HG03095 (cell line): ENCODE results near the gene MPND.
"Not testable (repeated sequence)": the region's sequence is repeated elsewhere in the genome, so short reads cannot be mapped to it uniquely, and the experiment has no call there.

Experiments
- ATAC-seq: cut with Tn5 transposase; IDR thresholded peaks from one replicate; pipeline ENCODE4 v1.9.1; 2021; ENCODE audit warnings: moderate library complexity; ENCODE audit not compliant: unreplicated experiment

The MPND gene

DNA sequence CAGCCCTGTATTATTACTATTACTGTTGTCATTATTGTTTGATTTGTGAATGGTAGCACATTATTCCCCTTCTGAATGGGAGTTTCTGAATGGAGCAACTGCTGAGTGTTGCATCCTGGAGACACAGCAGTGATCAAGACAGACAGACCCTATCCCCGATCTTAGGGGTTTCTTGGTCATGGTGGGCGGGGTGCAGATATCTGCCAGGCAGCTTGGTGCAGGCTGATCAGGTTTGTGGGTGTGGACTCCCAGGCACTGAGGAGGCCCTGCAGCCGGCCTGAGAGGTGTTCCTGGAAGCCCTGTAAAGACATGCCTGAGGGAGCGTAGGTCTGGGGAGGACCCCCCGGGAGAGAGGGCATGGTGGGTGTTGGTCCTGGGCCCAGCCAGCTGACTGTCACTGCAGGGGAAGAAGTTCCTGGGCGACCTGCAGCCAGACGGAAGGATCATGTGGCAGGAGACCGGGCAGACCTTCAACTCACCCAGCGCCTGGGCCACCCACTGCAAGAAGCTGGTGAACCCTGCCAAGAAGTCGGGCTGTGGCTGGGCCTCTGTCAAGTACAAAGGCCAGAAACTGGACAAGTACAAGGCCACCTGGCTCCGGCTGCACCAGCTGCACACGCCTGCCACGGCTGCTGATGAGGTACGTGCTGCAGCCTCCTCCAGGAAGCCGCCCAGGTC, 2.1 kb downstream of the MPND start:
- no peak for ATAC-seq

- no peak for ATAC-seq
These were observed 2.6 kb downstream of the MPND start for GRCh38 chr19:4346020-4346383.

DNA sequence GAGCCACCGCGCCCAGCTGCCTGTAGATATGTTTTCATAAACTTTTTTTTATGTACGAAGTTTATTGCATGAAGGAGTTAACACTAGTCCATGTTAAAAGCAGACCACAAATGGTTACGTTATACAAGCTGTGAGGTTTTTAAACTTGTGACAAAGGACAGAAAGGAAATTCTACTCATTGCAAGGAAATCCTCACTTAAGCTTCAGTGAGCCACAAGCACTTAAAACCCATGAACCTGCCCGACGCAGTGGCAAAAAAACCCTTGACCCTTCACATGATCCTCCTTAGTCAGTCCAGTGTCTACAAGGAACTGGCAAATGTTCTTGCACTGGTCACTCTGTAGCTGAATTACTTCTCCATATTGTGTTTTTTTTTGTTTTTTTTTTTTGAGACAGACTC, 4.2 kb downstream of the MPND start:
- ATAC-seq, result no peak

GRCh38 chr19:4349225-4349624, 5.9 kb downstream of the MPND start:
- ATAC-seq, result not testable (repeated sequence)

DNA sequence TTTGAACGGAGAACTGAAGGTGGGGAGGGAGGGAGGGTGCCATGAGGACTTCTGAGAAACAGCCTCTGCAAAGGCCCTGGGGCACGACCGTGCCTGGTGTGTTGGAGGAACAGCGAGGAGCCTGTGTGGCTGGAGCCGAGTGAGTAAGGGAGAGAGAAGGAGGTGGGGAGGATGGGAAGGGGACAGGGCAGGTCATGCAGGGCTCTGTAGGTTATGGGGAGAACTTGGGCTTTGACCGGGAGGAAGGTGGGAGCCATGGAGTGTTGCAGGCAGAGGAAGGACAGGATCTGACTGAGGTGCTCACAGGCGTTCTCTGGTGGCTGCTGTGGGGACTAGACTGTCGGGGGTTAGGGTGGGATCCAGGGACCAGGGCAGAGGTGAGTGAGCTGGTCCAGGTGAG, 6.7 kb downstream of the MPND start:
- ATAC-seq, result no peak

DNA sequence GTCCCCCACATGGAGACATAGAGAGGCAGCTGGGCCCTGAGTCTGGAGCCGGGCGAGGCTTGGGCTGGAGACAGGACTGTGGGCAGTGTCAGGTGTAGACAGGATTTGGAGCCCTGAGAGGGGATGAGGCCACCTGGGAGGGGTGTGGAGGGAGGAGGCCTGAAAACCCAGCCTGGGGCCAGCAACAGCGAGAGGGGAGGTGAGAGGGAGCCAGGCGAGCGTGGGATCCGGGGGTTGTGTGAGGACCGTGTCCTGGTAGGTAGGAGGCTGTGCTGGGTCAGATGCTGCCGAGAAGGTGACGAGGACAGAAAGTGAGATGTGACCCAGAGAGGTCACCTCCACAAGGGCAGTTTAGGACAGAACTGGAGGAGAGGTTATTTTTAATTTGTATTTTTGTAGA, 7.4 kb downstream of the MPND start:
- ATAC-seq, result no peak

DNA sequence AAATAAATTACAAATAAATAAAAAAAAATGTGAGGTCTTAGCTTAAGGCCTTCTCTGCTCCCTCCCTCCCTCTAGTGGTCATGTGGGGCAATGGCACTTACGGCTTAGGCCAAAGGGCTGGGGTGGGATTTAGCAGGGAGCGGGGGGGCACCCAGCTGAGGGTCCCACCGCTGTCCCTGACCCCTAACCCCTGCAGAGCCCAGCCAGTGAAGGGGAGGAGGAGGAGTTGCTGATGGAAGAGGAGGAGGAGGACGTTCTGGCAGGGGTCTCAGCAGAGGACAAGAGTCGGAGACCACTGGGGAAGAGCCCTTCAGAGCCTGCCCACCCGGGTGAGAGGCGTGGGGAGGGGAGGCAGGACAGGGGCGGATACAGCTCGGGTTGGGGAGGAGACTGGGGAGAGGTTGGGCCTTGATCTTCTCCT, 9.3 kb downstream of the MPND start:
- ATAC-seq, result no peak

DNA sequence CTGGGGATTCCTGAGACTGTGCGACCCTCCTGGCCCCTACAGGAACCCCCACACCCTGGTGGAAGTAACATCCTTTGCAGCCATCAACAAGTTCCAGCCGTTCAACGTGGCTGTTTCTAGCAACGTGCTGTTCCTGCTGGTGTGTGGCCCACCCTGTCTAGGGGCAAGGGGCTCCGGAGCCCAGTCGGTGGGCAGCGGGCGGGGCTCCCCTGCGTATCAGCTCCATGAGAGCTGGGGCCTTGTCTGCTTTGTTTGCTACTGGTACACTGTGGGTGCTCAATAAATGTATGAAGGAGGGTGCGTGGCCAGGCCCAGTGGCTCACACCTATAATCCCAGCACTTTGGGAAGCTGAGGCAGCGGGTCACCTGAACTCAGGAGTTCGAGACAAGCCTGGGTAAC, 10.9 kb downstream of the MPND start:
- ATAC-seq, result no peak

- ATAC-seq, result no peak
These were observed 11.5 kb downstream of the MPND start for GRCh38 chr19:4354897-4355296.

DNA sequence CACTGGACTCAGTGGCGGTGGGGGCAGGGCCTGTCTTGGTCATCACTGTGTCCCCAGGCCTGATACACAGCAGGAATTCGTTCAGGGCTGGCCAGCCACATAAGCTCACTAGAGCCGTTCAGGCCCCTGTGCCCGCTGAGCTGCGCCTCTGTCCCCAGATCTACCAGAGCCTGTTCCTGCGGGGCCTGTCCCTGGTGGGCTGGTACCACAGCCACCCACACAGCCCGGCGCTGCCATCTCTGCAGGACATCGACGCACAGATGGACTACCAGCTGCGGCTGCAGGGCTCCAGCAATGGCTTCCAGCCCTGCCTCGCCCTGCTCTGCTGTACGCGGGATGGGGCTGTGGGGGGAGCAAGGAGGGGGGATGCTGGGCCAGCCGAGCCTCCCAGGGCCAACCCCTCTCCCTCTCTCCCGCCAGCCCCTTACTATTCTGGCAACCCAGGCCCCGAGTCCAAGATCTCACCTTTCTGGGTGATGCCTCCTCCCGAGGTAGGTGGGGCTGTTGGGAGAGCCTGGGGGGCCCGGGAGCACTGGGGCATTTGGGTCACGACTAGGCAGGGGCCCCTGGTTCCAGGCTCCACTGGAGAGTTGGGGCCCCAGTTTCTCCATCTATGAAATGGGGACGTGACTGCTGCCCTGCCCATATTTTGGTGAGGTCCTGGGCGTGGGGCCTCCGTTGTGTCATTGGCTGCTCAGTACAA, 13.9 kb downstream of the MPND start:
- ATAC-seq, result no peak

GRCh38 chr19:4357921-4358326, 14.6 kb downstream of the MPND start:
- no peak for ATAC-seq

GRCh38 chr19:4358709-4359626, 15.6 kb downstream of the MPND start:
- no peak for ATAC-seq

DNA sequence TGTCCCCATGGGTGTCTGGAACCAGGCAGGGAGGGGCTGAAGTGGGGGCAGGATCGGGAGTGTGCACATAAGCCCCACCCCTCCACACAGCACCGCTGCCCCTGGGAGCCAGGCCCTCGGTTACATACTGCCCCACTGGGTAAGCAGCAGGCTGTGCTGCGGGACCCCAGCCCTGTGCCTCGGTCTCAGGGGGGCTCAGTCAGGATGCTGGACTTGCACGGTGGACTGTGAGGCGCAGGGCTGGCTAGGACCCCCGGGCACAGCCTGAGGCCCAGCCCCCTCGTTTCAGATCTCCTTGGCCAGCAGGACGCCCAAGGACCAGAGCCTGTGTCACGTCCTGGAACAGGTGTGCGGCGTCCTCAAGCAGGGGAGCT, 16.3 kb downstream of the MPND start:
- ATAC-seq, result no peak

- ATAC-seq, result no peak
These were observed 16.8 kb downstream of the MPND start for GRCh38 chr19:4360081-4360569.

GRCh38 chr19:4360641-4361151, 17.3 kb downstream of the MPND start:
- no peak for ATAC-seq

DNA sequence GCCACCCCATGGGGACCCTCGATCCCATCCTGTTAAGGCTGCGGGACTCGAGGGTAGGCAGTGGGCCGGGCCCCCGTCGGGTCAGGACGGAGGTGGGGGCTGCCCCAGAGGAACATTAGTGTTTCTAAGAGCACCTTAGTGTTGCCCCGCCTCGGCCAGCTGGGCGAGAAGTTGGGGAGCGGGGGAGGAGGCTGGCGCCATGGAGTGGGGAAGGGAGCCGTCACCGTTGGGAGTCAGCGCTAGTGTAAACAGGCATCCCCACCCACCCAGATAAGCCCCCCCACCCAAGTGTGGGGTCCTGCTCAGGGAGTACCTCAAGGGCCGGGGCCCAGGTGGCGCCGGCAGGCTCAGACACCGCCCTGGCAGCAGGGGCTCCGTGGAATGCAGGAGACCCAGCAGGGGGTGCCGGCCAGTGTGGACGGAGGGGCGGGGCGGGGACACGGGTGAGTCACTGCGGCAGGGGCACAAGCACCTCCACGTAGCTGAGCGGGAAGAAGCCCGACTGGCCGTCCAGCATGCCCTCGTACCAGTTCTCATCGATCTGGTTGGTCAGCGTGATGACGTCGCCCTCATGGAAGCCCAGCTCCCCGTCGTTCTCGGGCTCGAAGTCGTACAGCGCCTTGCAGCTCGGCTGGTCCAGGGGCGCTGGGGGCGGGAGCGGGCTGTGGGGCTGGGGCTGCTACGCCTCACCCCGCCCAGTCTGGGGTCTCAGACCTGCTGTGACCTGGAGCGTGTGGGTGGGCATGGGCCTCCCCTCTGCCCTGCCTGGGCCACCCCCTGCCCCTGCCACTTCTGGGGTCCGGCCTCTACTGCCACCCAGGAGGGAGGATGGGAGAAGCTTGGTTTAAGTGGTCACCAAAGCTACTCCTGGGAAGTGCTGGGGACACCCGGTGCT, 18.0 kb downstream of the MPND start:
- ATAC-seq, result no peak

- no peak for ATAC-seq
These were observed 18.9 kb downstream of the MPND start for GRCh38 chr19:4362101-4362828.

DNA sequence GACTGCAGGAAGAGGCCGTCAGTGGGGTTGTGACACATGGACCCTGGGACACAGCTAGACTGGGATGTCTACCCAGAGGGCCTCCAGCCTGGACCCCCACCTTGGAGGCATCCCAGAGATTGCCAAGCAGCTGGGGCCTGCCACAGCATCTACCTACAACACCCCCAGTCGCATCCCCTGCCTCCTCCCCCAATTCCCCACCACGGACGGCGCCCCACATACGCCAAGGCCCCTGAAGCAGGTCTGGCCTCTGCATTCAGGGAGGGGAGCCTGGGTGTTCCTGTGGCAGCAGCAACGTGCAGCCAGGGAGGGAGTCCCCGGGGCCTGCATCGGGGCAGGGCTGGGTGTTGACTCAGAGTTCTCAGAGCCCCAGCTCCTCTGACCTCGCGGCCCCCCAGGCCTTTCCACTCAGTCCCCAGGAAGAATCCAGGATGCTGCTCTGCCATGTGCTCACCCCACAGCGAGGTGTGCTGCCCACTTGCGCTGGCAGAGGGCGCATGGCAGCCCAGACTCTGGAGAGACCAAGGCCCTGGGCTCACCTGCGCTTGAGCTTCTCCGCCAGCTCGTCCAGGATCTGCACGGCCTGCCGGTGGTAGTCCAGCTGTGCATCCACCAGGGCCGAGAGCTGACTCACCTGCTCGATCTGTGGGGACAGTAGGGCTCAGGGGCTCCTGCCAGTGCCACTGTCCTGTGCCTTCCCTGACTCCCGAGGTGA, 19.6 kb downstream of the MPND start:
- ATAC-seq, result no peak
